ENCODE results near the gene DCDC2B. TPM values are rescaled to one million over a fixed set of nuclear protein-coding genes. Genes with fewer than 3 reads are reported as not detected.

The DCDC2B gene
- total RNA-seq, 1 donor from 2014 or later = not detected

DNA sequence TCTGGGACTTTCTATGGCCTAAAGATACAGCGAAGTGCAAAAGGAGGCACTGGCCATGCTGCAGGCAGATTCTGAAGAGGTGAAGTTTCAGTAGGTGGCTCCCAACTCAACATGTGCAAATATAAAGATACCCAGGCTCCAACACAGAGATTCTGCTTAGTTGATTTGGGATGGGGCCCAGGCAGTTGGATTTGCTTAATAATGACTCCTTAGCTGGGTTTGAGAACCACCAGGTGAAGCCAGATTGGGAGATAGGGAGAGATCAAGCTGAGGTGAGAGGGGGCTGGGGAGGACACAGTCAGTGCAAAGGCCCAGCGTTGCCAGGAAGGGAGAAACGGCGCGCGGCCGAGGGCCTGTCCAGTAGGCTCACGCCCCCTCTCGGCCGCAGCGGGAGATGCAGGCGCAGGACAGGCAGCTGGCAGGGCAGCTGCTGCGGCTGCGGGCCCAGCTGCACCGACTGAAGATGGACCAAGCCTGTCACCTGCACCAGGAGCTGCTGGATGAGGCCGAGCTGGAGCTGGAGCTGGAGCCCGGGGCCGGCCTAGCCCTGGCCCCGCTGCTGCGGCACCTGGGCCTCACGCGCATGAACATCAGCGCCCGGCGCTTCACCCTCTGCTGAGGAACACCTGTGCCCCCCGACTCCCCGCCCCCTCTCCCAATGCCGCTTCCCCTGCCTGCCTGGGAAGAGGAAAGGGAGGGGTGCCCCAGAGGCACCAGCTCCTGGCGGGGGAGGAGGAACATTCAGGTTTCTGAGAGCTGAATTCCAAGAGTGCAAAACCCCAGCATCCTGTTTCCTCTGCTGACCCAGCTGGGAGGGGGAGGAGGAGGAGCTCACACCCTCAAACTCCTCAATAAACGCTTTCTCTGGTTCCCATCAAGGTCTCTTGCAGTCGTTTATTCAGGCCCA, 39.3 kb downstream of the DCDC2B start:
- Histone ChIP-seq H3K27ac (peak overlapping the region; percentile 62 to 64), H3K36me3 (no peaks in the 10 kb centered on the region), H3K4me1 (peaks cover 0 to 5% of the 10 kb centered on the region in 2 donors), H3K27me3 (no peaks in the 10 kb centered on the region), H3K4me3 (peak overlapping the region in 1 of 2 donors; percentile 40), H3K9me3 (no peaks in the 10 kb centered on the region)
- TF ChIP-seq, protein P1, sequence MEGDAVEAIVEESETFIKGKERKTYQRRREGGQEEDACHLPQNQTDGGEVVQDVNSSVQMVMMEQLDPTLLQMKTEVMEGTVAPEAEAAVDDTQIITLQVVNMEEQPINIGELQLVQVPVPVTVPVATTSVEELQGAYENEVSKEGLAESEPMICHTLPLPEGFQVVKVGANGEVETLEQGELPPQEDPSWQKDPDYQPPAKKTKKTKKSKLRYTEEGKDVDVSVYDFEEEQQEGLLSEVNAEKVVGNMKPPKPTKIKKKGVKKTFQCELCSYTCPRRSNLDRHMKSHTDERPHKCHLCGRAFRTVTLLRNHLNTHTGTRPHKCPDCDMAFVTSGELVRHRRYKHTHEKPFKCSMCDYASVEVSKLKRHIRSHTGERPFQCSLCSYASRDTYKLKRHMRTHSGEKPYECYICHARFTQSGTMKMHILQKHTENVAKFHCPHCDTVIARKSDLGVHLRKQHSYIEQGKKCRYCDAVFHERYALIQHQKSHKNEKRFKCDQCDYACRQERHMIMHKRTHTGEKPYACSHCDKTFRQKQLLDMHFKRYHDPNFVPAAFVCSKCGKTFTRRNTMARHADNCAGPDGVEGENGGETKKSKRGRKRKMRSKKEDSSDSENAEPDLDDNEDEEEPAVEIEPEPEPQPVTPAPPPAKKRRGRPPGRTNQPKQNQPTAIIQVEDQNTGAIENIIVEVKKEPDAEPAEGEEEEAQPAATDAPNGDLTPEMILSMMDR (IDR thresholded peaks at IDR 0.05) = peak; percentile 85 to 88 (median 87)
- intact Hi-C loops (cut with DNase I) = no loop called here
- DNase-seq (ENCODE audit: low spot score in 2 of 2) = peak; percentile 51 to 91

DNA sequence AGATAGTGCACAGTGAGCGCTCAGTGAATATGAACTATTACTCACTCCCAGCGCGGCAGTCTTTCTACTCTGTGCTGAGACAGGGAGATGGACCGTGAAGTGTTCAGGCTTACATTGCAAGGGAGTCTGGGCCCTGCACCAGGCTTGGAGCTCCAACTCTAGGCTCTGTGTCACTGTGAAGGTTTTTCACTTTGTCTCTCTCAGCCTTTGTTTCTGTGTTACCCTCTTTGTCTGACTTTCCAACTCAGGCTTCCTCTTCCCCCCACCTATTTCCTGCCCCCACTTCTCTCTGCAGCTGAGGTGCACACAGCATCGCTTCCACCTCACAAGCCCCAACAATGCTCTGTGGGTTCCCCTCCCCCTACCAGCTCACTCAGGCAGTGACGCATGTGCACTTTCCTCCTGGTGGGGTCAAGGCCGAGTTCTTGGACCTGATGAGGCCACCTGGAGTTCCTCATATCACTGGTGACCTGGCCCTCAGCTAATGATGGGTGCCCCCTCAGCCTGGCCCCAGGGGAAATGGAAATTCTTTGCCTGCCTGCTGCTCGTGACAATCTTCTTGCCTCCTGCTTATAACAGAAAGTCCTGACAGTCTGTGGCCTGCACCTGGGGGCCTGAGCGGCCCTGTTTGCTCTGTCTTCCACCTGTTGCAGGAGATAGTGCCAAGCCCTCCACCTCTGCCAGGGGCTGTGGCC, 41.1 kb downstream of the DCDC2B start:
- Histone ChIP-seq H3K4me3 (no peak overlapping the region), H3K27me3 (no peaks in the 10 kb centered on the region), H3K4me1 (peaks cover 0 to 5% of the 10 kb centered on the region in 2 donors), H3K9me3 (no peaks in the 10 kb centered on the region), H3K27ac (no peak overlapping the region), H3K36me3 (no peaks in the 10 kb centered on the region)
- TF ChIP-seq, protein P1 (IDR thresholded peaks at IDR 0.05) = no peak
- intact Hi-C loops (cut with DNase I) = no loop called here
- peak in 1 of 2 donors; percentile 73 for DNase-seq (ENCODE audit: low spot score in 2 of 2)

DNA sequence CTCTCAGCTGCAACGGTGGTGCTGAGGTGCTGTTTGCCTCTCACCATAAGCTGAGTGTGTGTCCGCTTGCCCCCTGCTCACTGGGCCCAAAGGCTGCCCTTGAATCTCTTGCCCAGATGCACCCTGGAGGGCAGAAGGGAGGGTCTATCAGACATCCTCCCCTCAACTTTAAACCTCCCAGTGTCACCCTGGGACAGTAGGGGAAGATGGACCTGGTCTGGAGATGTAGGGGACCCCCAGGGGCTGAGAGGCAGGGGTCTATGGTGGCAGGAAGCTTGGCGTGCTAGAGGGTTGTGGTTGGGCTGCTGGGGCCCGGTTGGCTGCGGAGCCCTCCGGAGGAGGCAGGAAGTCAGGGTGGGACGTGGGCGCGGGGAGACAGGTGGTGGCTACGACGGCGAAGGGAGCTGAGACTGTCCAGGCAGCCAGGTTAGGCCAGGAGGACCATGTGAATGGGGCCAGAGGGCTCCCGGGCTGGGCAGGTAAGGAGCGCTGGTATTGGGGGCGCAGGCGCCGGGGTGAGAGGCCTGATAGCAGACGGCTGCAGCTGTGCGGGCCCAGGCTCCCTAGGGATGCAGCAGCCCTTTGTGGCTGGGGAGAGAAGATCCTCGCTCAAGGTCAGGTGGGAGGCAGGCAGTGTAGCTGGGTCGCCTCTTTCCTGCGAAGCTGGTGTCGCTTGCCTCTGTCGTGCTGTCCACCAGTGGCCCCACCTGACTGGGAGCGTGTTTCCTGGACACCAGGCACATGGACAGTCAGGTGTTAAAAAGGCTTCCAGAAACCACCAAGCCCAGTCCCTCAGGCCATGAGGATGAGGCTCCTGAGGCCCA, 42.2 kb downstream of the DCDC2B start, which contains the start of gene LCK:
Gene LCK (plus strand): TSS at position 373 of the 824 bp plus-strand sequence. CDS start 23,065 bp downstream, outside the sequence.
- intact Hi-C loops (cut with DNase I) = no loop called here
- H3K27ac ChIP-seq = peak within 1 kb of the TSS in 1 of 2 donors; percentile 21
- DNase-seq (ENCODE audit: low spot score in 2 of 2) = no peak
- H3K36me3 ChIP-seq = no peaks in the 10 kb centered on the region
- H3K9me3 ChIP-seq = no peaks in the 10 kb centered on the region
- H3K27me3 ChIP-seq = no peaks in the 10 kb centered on the region
- H3K4me1 ChIP-seq = peaks cover 0 to 5% of the 10 kb centered on the region in 2 donors
- no peak within 1 kb of the TSS for H3K4me3 ChIP-seq
- TF ChIP-seq, protein P1 (IDR thresholded peaks at IDR 0.05) = no peak

DNA sequence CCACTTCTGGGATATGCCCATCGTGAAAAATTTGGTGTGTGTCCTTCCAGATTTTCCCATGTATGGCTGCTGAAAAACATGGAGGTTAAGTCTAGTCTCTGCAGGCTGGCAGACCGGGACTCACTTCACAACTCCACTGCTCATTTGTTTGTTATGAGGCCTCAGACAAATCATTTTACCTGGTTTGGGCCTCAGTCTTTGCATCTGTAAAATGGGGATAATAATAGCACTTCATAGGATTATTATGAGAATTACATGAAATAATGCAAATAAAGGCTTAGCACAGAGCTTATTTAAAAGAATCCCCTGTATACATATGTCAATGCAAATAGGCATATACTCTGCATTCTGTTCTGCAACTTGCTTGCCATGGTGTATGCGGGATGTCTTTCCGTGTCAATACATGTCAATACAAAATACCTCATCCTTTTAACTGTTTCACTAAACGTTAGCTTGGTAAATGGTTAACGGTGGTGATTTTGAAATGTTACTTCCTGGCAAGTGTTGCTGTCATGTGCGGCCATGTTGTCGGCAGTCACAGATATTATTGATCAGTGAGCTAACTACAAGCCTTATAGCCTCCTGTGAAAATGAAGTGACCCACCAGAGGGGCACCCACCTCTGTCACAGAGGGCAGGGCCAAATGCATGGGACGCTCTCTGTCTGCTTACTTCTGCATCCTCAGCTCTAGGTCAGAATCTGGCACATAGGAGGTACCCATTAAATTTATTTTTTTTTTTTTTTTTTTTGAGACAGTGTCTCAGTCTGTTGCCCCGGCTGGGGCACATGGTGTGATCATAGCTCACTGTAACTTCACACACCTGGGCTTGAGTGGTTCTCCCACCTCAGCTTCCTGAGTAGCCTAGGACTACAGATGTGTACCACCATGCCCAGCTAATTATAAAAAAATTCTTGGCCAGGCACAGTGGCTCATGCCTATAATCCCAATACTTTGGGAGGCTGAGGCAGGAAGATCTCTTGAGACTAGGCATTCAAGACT, 46.5 kb downstream of the DCDC2B start:
- Histone ChIP-seq H3K9me3 (no peaks in the 10 kb centered on the region), H3K4me1 (no peaks in the 10 kb centered on the region), H3K36me3 (no peaks in the 10 kb centered on the region), H3K4me3 (no peak overlapping the region), H3K27ac (no peak overlapping the region), H3K27me3 (no peaks in the 10 kb centered on the region)
- TF ChIP-seq, protein P1 (IDR thresholded peaks at IDR 0.05) = no peak
- intact Hi-C loops (cut with DNase I) = no loop called here
- no peak for DNase-seq (ENCODE audit: low spot score in 2 of 2)

Measured in ascending aorta (tissue), 2 donors.